ENCODE measurements around the gene TMEM18.

TMEM18 gene

DNA sequence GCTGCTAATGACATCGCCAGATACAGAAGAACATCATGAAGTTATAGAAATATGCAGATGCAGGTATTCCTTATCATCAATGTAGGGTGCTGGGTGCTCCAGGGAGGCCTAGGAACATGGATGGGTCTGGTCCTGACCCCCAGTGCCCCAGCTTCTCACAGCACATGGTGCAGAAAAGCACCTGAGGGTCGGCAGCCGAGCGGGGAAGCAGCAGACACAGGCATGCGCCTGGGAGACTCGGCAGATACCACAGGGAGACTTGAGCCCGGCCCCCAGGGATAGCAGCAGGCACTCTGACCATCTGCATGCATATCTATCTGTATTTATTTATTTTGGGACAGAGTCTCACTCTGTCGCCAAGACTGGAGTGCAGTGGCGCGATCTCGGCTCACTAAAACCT is 43.2 kb downstream of the TMEM18 start:
- no peak overlapping the region for H2AK5ac ChIP-seq (ENCODE audit: low read length)
- H3K9ac ChIP-seq (ENCODE audit: low read length): no peak overlapping the region
- no peak overlapping the region for H3K4ac ChIP-seq (ENCODE audit: low read depth, low read length)
- no peaks in the 10 kb centered on the region for H3K4me1 ChIP-seq (ENCODE audit: control insufficient read depth, low read depth, low read length)
- H3K36me3 ChIP-seq (ENCODE audit: control insufficient read depth, insufficient read depth, low read length): no peaks in the 10 kb centered on the region
- no peak overlapping the region for H3K4me3 ChIP-seq (ENCODE audit: low read length)
- H2BK15ac ChIP-seq (replicated peaks; ENCODE audit: low read depth): no peak overlapping the region
- H4K8ac ChIP-seq (ENCODE audit: low read depth, low read length): no peak overlapping the region
- H3K79me2 ChIP-seq (ENCODE audit: control insufficient read depth, insufficient read depth, low read length): no peaks in the 10 kb centered on the region
- no peak overlapping the region for H3K27ac ChIP-seq (ENCODE audit: low read depth, low read length)
- H3K79me1 ChIP-seq (ENCODE audit: low read length): no peaks in the 10 kb centered on the region
- DNase-seq: no peak
- H2BK120ac ChIP-seq (ENCODE audit: low read depth, low read length): no peak overlapping the region
- no peak overlapping the region for H3K23ac ChIP-seq (ENCODE audit: low read length)
- H3K4me2 ChIP-seq (ENCODE audit: low read length): no peak overlapping the region
- H3K18ac ChIP-seq (ENCODE audit: low read length): no peak overlapping the region
- H4K5ac ChIP-seq (ENCODE audit: low read length): no peak overlapping the region
- WGBS (ENCODE audit: extremely low coverage, insufficient coverage, low lambda C conversion rate): no CpG with 5 or more reads among the region's 11 CpGs
- no peak overlapping the region for H3K56ac ChIP-seq (ENCODE audit: low read length)
- H3K27me3 ChIP-seq (ENCODE audit: insufficient read depth, low read length, poor library complexity): no peaks in the 10 kb centered on the region
- H2BK5ac ChIP-seq (ENCODE audit: low read length): no peak overlapping the region

DNA sequence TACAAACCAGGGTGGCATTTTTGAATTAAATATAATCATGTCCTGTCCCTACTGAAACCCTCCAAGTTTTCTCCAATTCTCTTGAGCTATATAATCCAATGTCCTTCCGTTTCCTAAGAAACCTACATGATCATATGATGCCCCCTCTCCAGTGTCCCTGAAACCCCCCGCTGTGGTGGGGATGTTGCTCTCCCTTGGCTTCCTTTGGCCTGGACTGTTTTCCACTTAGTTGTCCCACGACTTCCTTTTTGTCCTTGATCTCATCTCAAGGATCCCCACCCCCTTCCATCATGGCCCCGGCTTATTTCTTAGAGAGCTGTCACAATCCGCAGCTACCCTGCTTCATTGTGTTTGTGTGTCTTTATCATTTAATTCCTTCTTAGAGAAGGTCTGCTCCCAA is 43.8 kb downstream of the TMEM18 start:
- H3K18ac ChIP-seq (ENCODE audit: low read length): no peak overlapping the region
- no peak overlapping the region for H3K27ac ChIP-seq (ENCODE audit: low read depth, low read length)
- no peak overlapping the region for H3K56ac ChIP-seq (ENCODE audit: low read length)
- no peak overlapping the region for H2AK5ac ChIP-seq (ENCODE audit: low read length)
- H3K36me3 ChIP-seq (ENCODE audit: control insufficient read depth, insufficient read depth, low read length): no peaks in the 10 kb centered on the region
- no peaks in the 10 kb centered on the region for H3K79me1 ChIP-seq (ENCODE audit: low read length)
- no peaks in the 10 kb centered on the region for H3K79me2 ChIP-seq (ENCODE audit: control insufficient read depth, insufficient read depth, low read length)
- H3K27me3 ChIP-seq (ENCODE audit: insufficient read depth, low read length, poor library complexity): no peaks in the 10 kb centered on the region
- no CpG with 5 or more reads among the region's 5 CpGs for WGBS (ENCODE audit: extremely low coverage, insufficient coverage, low lambda C conversion rate)
- no peak for DNase-seq
- H4K8ac ChIP-seq (ENCODE audit: low read depth, low read length): no peak overlapping the region
- H3K23ac ChIP-seq (ENCODE audit: low read length): no peak overlapping the region
- no peak overlapping the region for H2BK15ac ChIP-seq (replicated peaks; ENCODE audit: low read depth)
- no peak overlapping the region for H3K9ac ChIP-seq (ENCODE audit: low read length)
- no peak overlapping the region for H2BK120ac ChIP-seq (ENCODE audit: low read depth, low read length)
- no peak overlapping the region for H3K4me3 ChIP-seq (ENCODE audit: low read length)
- H3K4me2 ChIP-seq (ENCODE audit: low read length): no peak overlapping the region
- no peak overlapping the region for H3K4ac ChIP-seq (ENCODE audit: low read depth, low read length)
- no peak overlapping the region for H4K5ac ChIP-seq (ENCODE audit: low read length)
- no peak overlapping the region for H2BK5ac ChIP-seq (ENCODE audit: low read length)
- H3K4me1 ChIP-seq (ENCODE audit: control insufficient read depth, low read depth, low read length): no peaks in the 10 kb centered on the region

DNA sequence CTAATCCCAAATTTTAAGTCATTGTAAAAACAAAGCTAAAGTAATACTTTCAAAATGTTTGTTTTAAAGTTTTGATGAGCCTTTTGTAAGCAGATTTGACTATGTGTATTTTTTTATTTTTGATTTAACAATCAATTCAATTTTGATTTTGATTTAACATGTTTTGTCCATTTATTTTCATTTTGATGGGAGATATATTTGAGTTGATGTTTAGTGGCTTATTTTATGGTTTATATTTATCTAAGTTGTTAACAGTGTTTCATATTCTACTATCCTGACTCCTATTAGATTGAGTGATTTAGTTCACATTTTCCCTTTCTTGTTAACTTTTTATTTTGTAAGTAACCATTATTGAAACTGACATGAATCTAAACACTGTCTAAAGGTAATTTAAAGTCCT is 44.7 kb downstream of the TMEM18 start:
- Histone ChIP-seq H3K27me3 (ENCODE audit: insufficient read depth, low read length, poor library complexity) (no peaks in the 10 kb centered on the region), H3K18ac (ENCODE audit: low read length) (no peak overlapping the region), H2BK5ac (ENCODE audit: low read length) (no peak overlapping the region), H2BK120ac (ENCODE audit: low read depth, low read length) (no peak overlapping the region), H4K5ac (ENCODE audit: low read length) (no peak overlapping the region), H4K8ac (ENCODE audit: low read depth, low read length) (no peak overlapping the region), H2AK5ac (ENCODE audit: low read length) (no peak overlapping the region), H3K4ac (ENCODE audit: low read depth, low read length) (no peak overlapping the region), H3K36me3 (ENCODE audit: control insufficient read depth, insufficient read depth, low read length) (no peaks in the 10 kb centered on the region), H3K27ac (ENCODE audit: low read depth, low read length) (no peak overlapping the region), H3K4me1 (ENCODE audit: control insufficient read depth, low read depth, low read length) (no peaks in the 10 kb centered on the region), H2BK15ac (replicated peaks; ENCODE audit: low read depth) (no peak overlapping the region), H3K23ac (ENCODE audit: low read length) (no peak overlapping the region), H3K79me2 (ENCODE audit: control insufficient read depth, insufficient read depth, low read length) (no peaks in the 10 kb centered on the region), H3K4me3 (ENCODE audit: low read length) (no peak overlapping the region), H3K79me1 (ENCODE audit: low read length) (no peaks in the 10 kb centered on the region), H3K4me2 (ENCODE audit: low read length) (no peak overlapping the region), H3K56ac (ENCODE audit: low read length) (no peak overlapping the region), H3K9ac (ENCODE audit: low read length) (no peak overlapping the region)
- DNase-seq: no peak

DNA sequence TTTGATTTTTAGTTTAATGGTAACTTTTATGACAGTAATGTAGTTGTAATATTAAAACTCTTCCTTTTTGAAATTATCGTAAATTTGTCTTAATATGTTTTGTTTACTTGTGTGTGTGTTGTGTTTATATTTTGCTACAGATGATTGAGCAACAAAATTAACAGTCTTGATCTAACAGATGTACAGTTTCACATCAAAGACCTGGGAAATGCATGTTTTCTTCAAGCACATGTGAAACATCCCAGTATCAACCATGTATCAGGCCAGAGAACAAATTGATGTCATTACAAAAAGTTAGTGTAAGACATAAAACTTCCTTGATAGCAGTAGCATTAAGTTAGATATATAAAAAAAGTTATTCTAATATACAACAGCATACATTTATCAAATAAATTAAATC is 45.5 kb downstream of the TMEM18 start:
- Histone ChIP-seq H2AK5ac (ENCODE audit: low read length) (no peak overlapping the region), H3K4ac (ENCODE audit: low read depth, low read length) (no peak overlapping the region)
- WGBS (ENCODE audit: extremely low coverage, insufficient coverage, low lambda C conversion rate): no CpG with 5 or more reads among the region's 1 CpG

DNA sequence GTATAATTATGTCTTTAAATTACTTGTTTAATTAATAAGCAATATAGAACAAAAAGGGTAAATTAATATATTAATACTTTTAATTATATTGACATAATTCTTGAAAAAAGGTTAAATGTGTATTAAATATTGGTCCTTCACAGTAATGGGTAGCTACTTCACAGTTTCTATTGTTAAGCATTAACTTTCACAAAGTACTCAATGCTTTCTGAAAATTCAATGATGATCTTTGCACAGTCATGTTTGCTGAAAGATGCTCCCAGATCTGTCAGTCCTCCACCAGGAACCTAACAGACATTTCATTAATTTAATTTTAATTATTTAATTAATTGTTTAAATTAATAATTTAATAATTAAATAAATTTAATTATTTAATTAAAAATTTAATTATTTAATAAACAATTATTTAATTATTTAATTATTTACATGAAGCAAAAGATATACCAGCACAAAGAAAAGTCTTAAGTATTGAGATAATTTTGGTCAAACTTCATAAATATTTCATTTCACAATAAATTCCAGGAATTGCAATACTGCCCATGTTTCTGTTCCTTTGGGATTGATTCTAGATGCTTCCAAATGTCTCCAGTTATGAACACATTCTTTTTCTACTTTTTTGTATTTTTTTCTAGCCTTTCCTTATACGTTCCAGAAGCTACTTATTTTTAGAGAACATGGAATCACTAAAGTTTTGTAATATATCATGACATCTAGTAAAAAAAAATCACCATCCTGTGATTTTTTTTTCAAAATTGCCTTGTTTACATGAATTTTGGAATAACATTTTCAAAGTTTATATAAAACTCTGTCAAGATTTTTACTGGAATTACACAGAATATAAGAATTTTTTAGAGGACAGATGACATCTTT is 46.5 kb downstream of the TMEM18 start:
- no peak overlapping the region for H3K18ac ChIP-seq (ENCODE audit: low read length)
- no peak overlapping the region for H2AK5ac ChIP-seq (ENCODE audit: low read length)
- H3K27ac ChIP-seq (ENCODE audit: low read depth, low read length): no peak overlapping the region
- no peak overlapping the region for H2BK5ac ChIP-seq (ENCODE audit: low read length)
- no CpG with 5 or more reads among the region's 1 CpG for WGBS (ENCODE audit: extremely low coverage, insufficient coverage, low lambda C conversion rate)
- H3K4me1 ChIP-seq (ENCODE audit: control insufficient read depth, low read depth, low read length): no peaks in the 10 kb centered on the region
- H3K56ac ChIP-seq (ENCODE audit: low read length): no peak overlapping the region
- H4K5ac ChIP-seq (ENCODE audit: low read length): no peak overlapping the region
- no peaks in the 10 kb centered on the region for H3K79me1 ChIP-seq (ENCODE audit: low read length)
- no peak overlapping the region for H2BK120ac ChIP-seq (ENCODE audit: low read depth, low read length)
- no peak overlapping the region for H2BK15ac ChIP-seq (replicated peaks; ENCODE audit: low read depth)
- H3K23ac ChIP-seq (ENCODE audit: low read length): no peak overlapping the region
- H3K4me2 ChIP-seq (ENCODE audit: low read length): no peak overlapping the region
- H3K4ac ChIP-seq (ENCODE audit: low read depth, low read length): no peak overlapping the region
- H3K9ac ChIP-seq (ENCODE audit: low read length): no peak overlapping the region
- no peaks in the 10 kb centered on the region for H3K36me3 ChIP-seq (ENCODE audit: control insufficient read depth, insufficient read depth, low read length)
- DNase-seq: no peak
- H3K4me3 ChIP-seq (ENCODE audit: low read length): no peak overlapping the region
- H3K27me3 ChIP-seq (ENCODE audit: insufficient read depth, low read length, poor library complexity): no peaks in the 10 kb centered on the region
- no peak overlapping the region for H4K8ac ChIP-seq (ENCODE audit: low read depth, low read length)
- H3K79me2 ChIP-seq (ENCODE audit: control insufficient read depth, insufficient read depth, low read length): no peaks in the 10 kb centered on the region

More for the DNA sequence above, 45.5 kb downstream of the TMEM18 start:
- Histone ChIP-seq H3K4me3 (ENCODE audit: low read length) (no peak overlapping the region), H3K27me3 (ENCODE audit: insufficient read depth, low read length, poor library complexity) (no peaks in the 10 kb centered on the region), H3K56ac (ENCODE audit: low read length) (no peak overlapping the region), H4K8ac (ENCODE audit: low read depth, low read length) (no peak overlapping the region), H3K79me1 (ENCODE audit: low read length) (no peaks in the 10 kb centered on the region), H3K9ac (ENCODE audit: low read length) (no peak overlapping the region), H2BK15ac (replicated peaks; ENCODE audit: low read depth) (no peak overlapping the region), H3K4me2 (ENCODE audit: low read length) (no peak overlapping the region), H3K18ac (ENCODE audit: low read length) (no peak overlapping the region), H4K5ac (ENCODE audit: low read length) (no peak overlapping the region), H3K4me1 (ENCODE audit: control insufficient read depth, low read depth, low read length) (no peaks in the 10 kb centered on the region), H3K36me3 (ENCODE audit: control insufficient read depth, insufficient read depth, low read length) (no peaks in the 10 kb centered on the region), H3K27ac (ENCODE audit: low read depth, low read length) (no peak overlapping the region), H3K79me2 (ENCODE audit: control insufficient read depth, insufficient read depth, low read length) (no peaks in the 10 kb centered on the region), H2BK5ac (ENCODE audit: low read length) (no peak overlapping the region), H3K23ac (ENCODE audit: low read length) (no peak overlapping the region), H2BK120ac (ENCODE audit: low read depth, low read length) (no peak overlapping the region)
- DNase-seq: no peak

DNA sequence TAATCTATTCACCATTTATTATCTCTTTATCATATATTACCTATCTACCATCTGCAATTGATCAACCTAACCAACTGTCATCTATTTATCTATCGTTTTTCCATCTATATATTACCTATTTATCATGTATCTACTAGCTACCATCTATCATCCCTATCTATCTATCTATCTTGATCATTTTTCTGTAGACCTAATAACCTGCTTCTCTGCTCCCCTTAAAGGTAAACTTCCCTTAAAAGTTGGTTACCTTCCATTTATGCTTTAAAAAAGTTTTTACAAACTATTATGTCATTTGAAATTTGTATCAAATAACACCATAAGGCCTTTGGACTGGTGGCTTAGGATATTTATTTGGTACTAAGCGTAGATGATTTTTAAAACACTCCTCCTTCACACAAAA is 47.2 kb downstream of the TMEM18 start:
- Histone ChIP-seq H2BK15ac (replicated peaks; ENCODE audit: low read depth) (no peak overlapping the region), H3K4me3 (ENCODE audit: low read length) (no peak overlapping the region), H3K79me2 (ENCODE audit: control insufficient read depth, insufficient read depth, low read length) (no peaks in the 10 kb centered on the region), H3K27me3 (ENCODE audit: insufficient read depth, low read length, poor library complexity) (no peaks in the 10 kb centered on the region), H2AK5ac (ENCODE audit: low read length) (no peak overlapping the region), H3K4me1 (ENCODE audit: control insufficient read depth, low read depth, low read length) (no peaks in the 10 kb centered on the region), H3K4me2 (ENCODE audit: low read length) (no peak overlapping the region), H3K27ac (ENCODE audit: low read depth, low read length) (no peak overlapping the region), H2BK120ac (ENCODE audit: low read depth, low read length) (no peak overlapping the region), H3K56ac (ENCODE audit: low read length) (no peak overlapping the region), H3K36me3 (ENCODE audit: control insufficient read depth, insufficient read depth, low read length) (no peaks in the 10 kb centered on the region), H4K8ac (ENCODE audit: low read depth, low read length) (no peak overlapping the region), H2BK5ac (ENCODE audit: low read length) (no peak overlapping the region), H3K23ac (ENCODE audit: low read length) (no peak overlapping the region), H4K5ac (ENCODE audit: low read length) (no peak overlapping the region), H3K4ac (ENCODE audit: low read depth, low read length) (no peak overlapping the region), H3K18ac (ENCODE audit: low read length) (no peak overlapping the region), H3K79me1 (ENCODE audit: low read length) (no peaks in the 10 kb centered on the region), H3K9ac (ENCODE audit: low read length) (no peak overlapping the region)
- 100% methylated on average over 1 of the region's 2 CpGs for WGBS (ENCODE audit: extremely low coverage, insufficient coverage, low lambda C conversion rate)
- no peak for DNase-seq
